NCI-H82 treated with DMSO at 0.1 percent for 48 hours (cell line): ENCODE results near the gene MCM6.

Experiments used
- DNase-seq: peaks from one replicate; lab custom pipeline; 2025; ENCODE audit not compliant: unreplicated experiment; lab: John Stamatoyannopoulos, UW

MCM6 gene

GRCh38 chr2:135870571-135870970 lies 5.7 kb downstream of the MCM6 start:
- no peak for DNase-seq

GRCh38 chr2:135863233-135863632 lies 13.0 kb downstream of the MCM6 start:
- DNase-seq = no peak

- no peak for DNase-seq
Observed at GRCh38 chr2:135862718-135863117, 13.5 kb downstream of the MCM6 start.

GRCh38 chr2:135853401-135853800 lies 22.8 kb downstream of the MCM6 start:
- no peak for DNase-seq

GRCh38 chr2:135851858-135852257 lies 24.4 kb downstream of the MCM6 start:
- no peak for DNase-seq

- DNase-seq = no peak
Observed at GRCh38 chr2:135850892-135851668, 25.2 kb downstream of the MCM6 start.

GRCh38 chr2:135849087-135849486 lies 27.2 kb downstream of the MCM6 start:
- no peak for DNase-seq

GRCh38 chr2:135845997-135846396 lies 30.2 kb downstream of the MCM6 start:
- DNase-seq = no peak

- no peak for DNase-seq
Observed at GRCh38 chr2:135845257-135845656, 31.0 kb downstream of the MCM6 start.

- no peak for DNase-seq
Observed at GRCh38 chr2:135844301-135844895, 31.8 kb downstream of the MCM6 start.

- DNase-seq = no peak
Observed at GRCh38 chr2:135843671-135844070, 32.6 kb downstream of the MCM6 start.

GRCh38 chr2:135840601-135841000 lies 35.6 kb downstream of the MCM6 start:
- no peak for DNase-seq

GRCh38 chr2:135839713-135840112 lies 36.5 kb downstream of the MCM6 start:
- peak; percentile 24 for DNase-seq

- DNase-seq = no peak
Observed at GRCh38 chr2:135838502-135838901, 37.7 kb downstream of the MCM6 start.

GRCh38 chr2:135836596-135837270 lies 39.5 kb downstream of the MCM6 start, which contains the start of gene LCT:
Gene LCT, minus strand, starts transcription at chr2:135837184. Its CDS starts 15 bp downstream, at chr2:135837169.
- no peak for DNase-seq

GRCh38 chr2:135832891-135833290 lies 43.4 kb downstream of the MCM6 start:
- no peak for DNase-seq

- no peak for DNase-seq
Observed at GRCh38 chr2:135831180-135831812, 44.9 kb downstream of the MCM6 start.

GRCh38 chr2:135829378-135830135 lies 46.7 kb downstream of the MCM6 start:
- no peak for DNase-seq

- no peak for DNase-seq
Observed at GRCh38 chr2:135826544-135826943, 49.7 kb downstream of the MCM6 start.

GRCh38 chr2:135825550-135826176 lies 50.6 kb downstream of the MCM6 start:
- DNase-seq = no peak
